DMS79 (cell line): ENCODE measurements around the gene CCDC78.
A peak's percentile ranks its signal among the peaks of the same experiment; 100 is the strongest.
"Not testable (repeated sequence)": the region's sequence is repeated elsewhere in the genome, so short reads cannot be mapped to it uniquely, and the experiment has no call there.

Source experiments
- DNase-seq: peaks from one replicate; lab custom pipeline; 2025; lab: John Stamatoyannopoulos, UW

CCDC78 gene

GRCh38 chr16:760545-761343 is 34.5 kb upstream of the CCDC78 start, which contains the start of gene MSLN:
Gene MSLN (plus strand): TSS chr16:760734. CDS start chr16:762681, 1,947 bp downstream.
- DNase-seq: no peak

- no peak for DNase-seq
Observed at GRCh38 chr16:760065-760464, 33.8 kb upstream of the CCDC78 start.

- peak; percentile 10 for DNase-seq
Observed at GRCh38 chr16:759110-759910, 33.1 kb upstream of the CCDC78 start.

DNA sequence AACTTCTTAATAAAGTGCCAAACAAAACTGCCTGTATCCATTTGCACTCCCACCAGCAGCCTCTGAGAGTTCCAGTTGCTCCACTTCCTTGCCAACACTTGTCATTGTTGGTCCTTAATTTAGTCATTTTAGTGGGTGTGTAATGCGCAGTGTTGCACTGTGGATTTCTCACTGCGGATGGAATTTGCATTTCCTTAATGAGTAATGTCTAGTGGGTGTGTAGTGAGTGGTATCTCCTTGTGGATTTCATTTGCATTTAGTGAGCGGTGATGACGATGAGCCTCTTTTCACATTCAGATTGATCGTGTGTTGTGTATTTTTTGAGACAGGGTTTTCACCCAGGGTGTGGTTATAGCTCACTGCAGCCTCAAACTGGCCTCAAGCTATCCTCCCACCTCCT is 30.2 kb upstream of the CCDC78 start:
- DNase-seq: no peak

- no peak for DNase-seq
Observed at GRCh38 chr16:754656-755055, 28.4 kb upstream of the CCDC78 start.

GRCh38 chr16:754121-754607 is 27.9 kb upstream of the CCDC78 start:
- DNase-seq: not testable (repeated sequence)

GRCh38 chr16:752007-752312 is 25.7 kb upstream of the CCDC78 start:
- no peak for DNase-seq

DNA sequence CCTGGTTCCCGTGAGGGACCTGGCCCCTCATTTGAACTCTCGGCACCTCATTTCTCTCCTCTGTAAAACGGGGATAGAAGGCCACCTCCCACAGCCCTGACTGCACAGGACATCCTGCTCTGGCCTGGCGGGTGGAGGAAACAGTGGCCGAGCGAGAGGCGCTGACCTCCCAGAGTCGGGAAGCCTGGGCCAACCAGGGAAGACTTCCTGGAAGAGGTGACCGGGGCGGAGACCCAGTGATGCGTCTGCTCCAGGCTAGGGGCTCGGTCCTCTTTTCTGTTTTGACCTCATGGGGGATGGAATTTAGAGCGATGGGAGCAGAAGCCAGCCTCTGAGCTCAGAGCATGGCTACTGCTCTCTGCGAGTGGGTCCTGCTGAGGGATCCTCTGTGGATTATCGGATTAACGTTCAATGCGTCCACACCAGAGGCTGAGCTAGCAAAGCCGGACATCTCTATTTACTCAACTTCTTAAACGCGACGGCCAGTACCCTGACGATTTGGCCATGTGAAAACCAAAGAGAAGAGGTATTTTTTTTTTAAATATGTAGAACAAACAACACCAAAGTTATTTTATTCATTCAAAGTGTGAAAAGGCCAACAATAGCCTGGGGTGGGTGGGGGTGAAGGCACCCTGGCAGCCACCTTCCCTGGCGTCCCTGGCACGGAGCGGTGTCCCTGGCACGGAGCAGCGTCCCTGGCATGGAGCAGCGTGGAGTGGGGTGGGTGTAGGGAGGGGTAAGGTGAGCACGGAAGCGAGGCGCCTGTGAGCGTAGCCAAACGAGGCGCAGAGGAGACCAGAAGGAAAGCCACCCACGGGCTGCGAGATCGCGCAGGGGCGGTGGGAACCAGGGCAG is 25.1 kb upstream of the CCDC78 start:
- DNase-seq: no peak

DNA sequence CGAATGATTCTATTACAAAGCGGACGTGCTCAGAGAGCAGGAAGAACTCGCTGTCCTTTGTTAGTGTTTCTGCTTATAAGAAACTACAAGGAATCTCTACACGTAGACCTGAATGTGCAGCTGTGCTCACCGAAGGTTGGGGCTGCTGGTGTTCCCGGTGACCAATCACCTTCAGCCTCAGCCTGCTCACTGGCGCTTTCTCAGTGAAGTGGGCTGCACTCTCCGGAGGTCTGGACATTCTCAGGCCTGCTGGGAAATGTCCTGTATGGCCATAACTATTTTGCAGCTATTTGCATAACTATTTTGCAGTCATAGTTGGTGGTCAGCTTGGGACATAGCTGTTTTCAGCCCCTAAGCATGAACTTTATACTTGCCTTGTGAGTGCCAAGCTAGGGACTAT is 24.2 kb upstream of the CCDC78 start:
- no peak for DNase-seq

- no peak for DNase-seq
Observed at GRCh38 chr16:749010-749409, 22.8 kb upstream of the CCDC78 start.

- DNase-seq: no peak
Observed at GRCh38 chr16:747978-748746, 21.9 kb upstream of the CCDC78 start.

DNA sequence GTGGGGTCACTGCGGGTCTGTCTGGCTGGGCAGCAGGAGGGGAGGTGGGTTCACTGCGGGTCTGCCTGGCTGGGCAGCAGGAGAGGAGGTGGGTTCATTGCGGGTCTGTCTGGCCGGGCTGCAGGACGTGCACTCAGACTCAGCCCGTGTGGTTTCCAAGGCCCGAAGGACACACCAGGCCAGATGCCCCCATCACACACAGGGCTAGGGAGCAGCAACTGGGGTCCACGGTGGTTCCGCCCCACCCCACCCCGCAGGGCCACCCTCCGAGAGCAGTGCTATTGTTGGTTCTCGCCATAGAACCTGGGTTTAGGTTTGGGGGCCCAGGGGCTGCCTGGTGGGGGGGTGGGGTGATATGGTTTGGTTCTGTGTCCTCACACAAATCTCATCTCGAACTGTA is 20.4 kb upstream of the CCDC78 start:
- no peak for DNase-seq

- no peak for DNase-seq
Observed at GRCh38 chr16:745739-746138, 19.5 kb upstream of the CCDC78 start.

DNA sequence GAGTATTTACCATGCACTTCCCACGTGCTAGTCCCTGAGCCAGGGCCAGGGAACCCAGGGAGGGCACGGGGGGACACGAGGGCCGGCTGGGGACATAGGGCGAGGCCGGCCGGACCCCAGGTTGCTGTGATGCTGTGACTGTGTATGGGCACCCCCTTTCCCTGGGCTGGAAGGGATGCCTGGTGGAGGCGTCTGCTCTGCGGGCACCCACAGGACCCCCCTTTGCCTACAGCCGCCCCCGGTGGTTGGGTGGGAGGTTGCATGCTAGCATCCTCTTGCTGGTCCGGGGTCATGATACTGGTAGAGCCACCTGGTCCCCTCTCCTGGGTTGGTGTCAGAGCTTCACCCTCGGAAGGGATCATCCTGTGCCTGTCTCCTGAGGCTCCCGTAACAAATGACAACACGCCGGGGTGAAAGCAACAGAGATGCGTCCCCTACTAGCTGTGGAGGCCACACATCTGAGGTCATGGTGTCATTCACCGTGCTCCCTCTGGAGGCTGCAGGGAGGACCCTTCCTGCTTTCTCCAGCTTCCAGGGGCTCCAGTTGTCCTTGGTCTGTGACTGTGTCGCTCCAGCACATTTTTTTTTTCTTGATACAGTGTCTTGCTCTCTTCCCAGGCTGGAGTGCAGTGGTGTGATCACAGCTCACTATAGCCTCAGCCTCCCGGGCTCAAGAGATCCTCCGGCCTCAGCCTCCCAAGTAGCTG is 17.7 kb upstream of the CCDC78 start:
- no peak for DNase-seq

DNA sequence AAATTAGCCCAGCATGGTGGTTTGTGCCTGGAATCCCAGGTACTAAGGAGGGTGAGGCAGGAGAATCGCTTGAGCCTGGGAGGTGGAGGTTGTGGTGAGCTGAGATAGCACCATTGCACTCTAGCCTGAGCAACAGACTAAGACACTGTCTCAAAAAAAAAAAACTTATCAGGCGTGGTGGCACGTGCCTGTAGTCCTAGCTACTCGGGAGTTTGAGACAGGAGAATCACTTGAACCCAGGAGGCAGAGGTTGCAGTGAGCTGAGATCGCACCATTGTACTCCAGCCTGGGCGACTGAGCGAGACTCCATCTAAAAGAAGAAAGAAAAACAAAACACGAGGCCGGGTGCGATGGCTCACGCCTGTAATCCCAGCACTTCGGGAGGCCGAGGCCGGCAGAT is 16.7 kb upstream of the CCDC78 start:
- not testable (repeated sequence) for DNase-seq

GRCh38 chr16:741986-742629 is 15.9 kb upstream of the CCDC78 start:
- no peak for DNase-seq

- DNase-seq: peak; percentile 62
Observed at GRCh38 chr16:740764-741505, 14.7 kb upstream of the CCDC78 start, which contains the start of gene CIAO3. Gene CIAO3 (minus strand): TSS chr16:740997. CDS start chr16:740985, 12 bp downstream.

GRCh38 chr16:740459-740763 is 14.2 kb upstream of the CCDC78 start:
- no peak for DNase-seq

DNA sequence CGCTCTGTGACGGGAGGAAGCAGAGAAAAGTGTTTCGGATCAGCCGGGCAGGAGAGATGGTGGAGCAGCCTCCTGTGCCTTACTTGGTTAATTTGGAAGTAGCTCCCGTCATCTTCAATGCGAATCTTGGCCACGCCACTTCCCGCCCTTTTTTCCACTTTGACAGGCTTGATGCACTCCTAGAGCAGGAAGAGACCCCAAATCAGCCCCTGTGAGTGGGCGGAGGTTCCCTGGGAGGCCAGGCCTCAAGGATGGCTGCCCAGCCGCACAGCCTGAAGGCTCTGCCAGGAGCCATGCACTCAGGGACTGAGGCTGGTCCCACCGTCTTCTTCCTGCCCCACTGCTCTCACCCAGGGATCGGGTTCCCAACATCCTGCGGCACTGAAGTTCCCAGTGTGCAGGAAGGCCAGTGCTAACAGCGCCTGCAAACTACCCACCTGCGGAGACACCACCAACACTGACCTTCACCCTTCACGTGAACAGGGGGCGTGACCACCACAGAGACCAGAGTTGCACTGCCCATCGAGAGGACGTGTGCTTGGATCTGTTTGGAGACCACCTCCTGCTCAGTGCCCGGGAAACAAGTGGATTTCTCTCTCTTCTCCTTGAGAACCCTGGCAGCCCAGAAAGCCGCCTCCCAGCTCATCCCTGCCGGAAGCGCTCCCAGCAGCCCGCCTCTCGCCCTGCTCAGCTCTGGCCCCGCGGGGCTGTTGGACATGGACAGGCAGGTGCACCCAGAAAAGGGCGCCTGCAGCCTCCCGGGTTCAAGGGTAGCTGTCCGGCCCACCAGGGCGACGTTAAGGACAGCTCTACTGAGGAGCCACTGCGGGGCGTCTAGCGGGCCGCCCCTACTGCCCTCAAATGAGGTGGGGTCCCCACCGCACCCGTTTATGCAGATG is 13.6 kb upstream of the CCDC78 start:
- DNase-seq: no peak
